HEK293T (cell line): ENCODE results near the gene CNIH3.

ENCODE experiments used
- ARNT ChIP-seq: fragments of 450-650 bp; IDR thresholded peaks from 2 replicates; pipeline ENCODE4 v1.6.1; 2017; ENCODE audit warnings: mild to moderate bottlenecking
- BHLHE40 ChIP-seq: fragments of 450-650 bp; IDR thresholded peaks from 2 replicates; pipeline ENCODE4 v1.6.1; 2016; ENCODE audit warnings: mild to moderate bottlenecking, moderate library complexity, borderline replicate concordance
- FOXA1 ChIP-seq: fragments of 450-650 bp; IDR thresholded peaks from 2 replicates; pipeline ENCODE4 v1.6.1; 2016; ENCODE audit warnings: mild to moderate bottlenecking
- FOXK2 ChIP-seq: fragments of 450-650 bp; IDR thresholded peaks from 2 replicates; pipeline ENCODE4 v1.6.1; 2016; ENCODE audit warnings: mild to moderate bottlenecking
- FOXM1 ChIP-seq: fragments of 450-650 bp; IDR thresholded peaks from 2 replicates; pipeline ENCODE4 v1.6.1; 2017; ENCODE audit warnings: mild to moderate bottlenecking, borderline replicate concordance
- HDGF ChIP-seq: fragments of 450-650 bp; IDR thresholded peaks from 2 replicates; pipeline ENCODE4 v1.6.1; 2017; ENCODE audit warnings: antibody characterized with exemption, borderline replicate concordance
- L3MBTL2 ChIP-seq: fragments of 450-650 bp; conservative IDR thresholded peaks from 2 replicates; pipeline ENCODE4 v1.6.1; 2016; ENCODE audit warnings: mild to moderate bottlenecking
- LEF1 ChIP-seq: fragments of 450-650 bp; IDR thresholded peaks from 2 replicates; pipeline ENCODE4 v1.6.1; 2017; ENCODE audit warnings: mild to moderate bottlenecking, borderline replicate concordance
- NFRKB ChIP-seq: fragments of 450-650 bp; IDR thresholded peaks from 2 replicates; pipeline ENCODE4 v1.6.1; 2016; ENCODE audit warnings: mild to moderate bottlenecking, moderate library complexity
- PKNOX1 ChIP-seq: fragments of 450-650 bp; IDR thresholded peaks from 2 replicates; pipeline ENCODE4 v1.6.1; 2016
- SP1 ChIP-seq: fragments of 450-650 bp; IDR thresholded peaks from 2 replicates; pipeline ENCODE4 v1.6.1; 2017
- SUZ12 ChIP-seq: fragments of 450-650 bp; IDR thresholded peaks from 2 replicates; pipeline ENCODE4 v1.6.1; 2016; ENCODE audit warnings: mild to moderate bottlenecking
- TARDBP ChIP-seq: fragments of 450-650 bp; IDR thresholded peaks from 2 replicates; pipeline ENCODE4 v1.6.1; 2016
- ZNF384 ChIP-seq: fragments of 450-650 bp; IDR thresholded peaks from 2 replicates; pipeline ENCODE4 v1.6.1; 2016

GRCh38 chr1:224640587-224640986 is 24.5 kb downstream of the CNIH3 start:
- TF ChIP-seq NFRKB = no peak
- no peak for TF ChIP-seq SP1
- no peak for TF ChIP-seq SUZ12
- TF ChIP-seq LEF1 = no peak
- no peak for TF ChIP-seq FOXK2
- no peak for TF ChIP-seq TARDBP
- TF ChIP-seq ARNT = no peak
- TF ChIP-seq BHLHE40 = no peak
- TF ChIP-seq L3MBTL2 = no peak
- TF ChIP-seq HDGF = no peak
- no peak for TF ChIP-seq FOXA1
- TF ChIP-seq FOXM1 = no peak
- no peak for TF ChIP-seq PKNOX1
- TF ChIP-seq ZNF384 = no peak
